GM10266 (cell line): Measurements from ENCODE around the gene UGT1A5.
"Not testable (repeated sequence)": the region's sequence is repeated elsewhere in the genome, so short reads cannot be mapped to it uniquely, and the experiment has no call there.

ENCODE experiments used
- DNase-seq: peaks from one replicate; pipeline ENCODE4 v3.0.0; 2012; ENCODE audit errors: extremely low spot score
- CTCF ChIP-seq: IDR thresholded peaks from 2 replicates; pipeline ENCODE4 v1.5.1; 2012; ENCODE audit warnings: mild to moderate bottlenecking, low read depth; ENCODE audit not compliant: control insufficient read depth, insufficient read depth; ENCODE audit errors: missing control alignments

The UGT1A5 gene

GRCh38 chr2:233740870-233741269 lies 28.2 kb downstream of the UGT1A5 start:
- TF ChIP-seq CTCF: no peak
- no peak for DNase-seq

- DNase-seq: no peak
Observed at GRCh38 chr2:233743464-233744259, 31.0 kb downstream of the UGT1A5 start.

GRCh38 chr2:233745073-233745755 lies 32.5 kb downstream of the UGT1A5 start:
- no peak for TF ChIP-seq CTCF
- no peak for DNase-seq

More at GRCh38 chr2:233743464-233744259, 31.0 kb downstream of the UGT1A5 start:
- TF ChIP-seq CTCF: no peak

GRCh38 chr2:233745838-233746237 lies 33.1 kb downstream of the UGT1A5 start:
- not testable (repeated sequence) for DNase-seq

GRCh38 chr2:233746475-233747282 lies 34.0 kb downstream of the UGT1A5 start:
- no peak for TF ChIP-seq CTCF
- no peak for DNase-seq

GRCh38 chr2:233747283-233747544 lies 34.5 kb downstream of the UGT1A5 start:
- no peak for DNase-seq
- TF ChIP-seq CTCF: no peak

- not testable (repeated sequence) for DNase-seq
Observed at GRCh38 chr2:233750689-233751088, 38.0 kb downstream of the UGT1A5 start.

- DNase-seq: not testable (repeated sequence)
Observed at GRCh38 chr2:233751212-233752009, 38.7 kb downstream of the UGT1A5 start.
